Nucleus accumbens (tissue), 56 donors: Measurements from ENCODE around the gene RAPH1.
"Not testable (repeated sequence)": the region's sequence is repeated elsewhere in the genome, so short reads cannot be mapped to it uniquely, and the experiment has no call there.

ENCODE experiments used
- DNase-seq, 56 donors: peaks; one replicate each; lab custom pipeline; 2025; lab: John Stamatoyannopoulos, UW

Gene RAPH1

GRCh38 chr2:203442463-203442862 lies 92.6 kb downstream of the RAPH1 start:
- DNase-seq, result no peak

DNA sequence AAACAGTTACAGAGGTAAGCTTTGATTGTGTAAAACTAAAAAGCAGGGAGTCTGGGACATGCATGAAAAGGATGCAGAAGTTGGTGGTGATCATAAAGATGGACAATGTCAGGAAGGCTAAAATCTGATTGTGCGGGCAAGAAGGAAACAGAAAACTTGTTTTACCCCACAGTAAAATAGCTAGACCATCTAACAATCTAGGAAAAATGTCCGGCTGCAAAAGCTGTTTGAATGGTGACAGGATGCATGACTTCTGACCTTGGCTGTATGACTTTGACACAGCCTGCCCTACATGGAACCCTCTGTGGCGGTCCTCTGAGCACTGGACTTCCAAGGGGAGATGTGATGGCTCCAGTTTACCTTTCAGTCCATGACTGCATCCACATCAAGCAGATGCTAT lies 93.6 kb downstream of the RAPH1 start:
- no peak for DNase-seq

GRCh38 chr2:203440671-203441070 lies 94.4 kb downstream of the RAPH1 start:
- peak in 36 of 56 donors; percentile 1 to 81 (median 37) for DNase-seq

DNA sequence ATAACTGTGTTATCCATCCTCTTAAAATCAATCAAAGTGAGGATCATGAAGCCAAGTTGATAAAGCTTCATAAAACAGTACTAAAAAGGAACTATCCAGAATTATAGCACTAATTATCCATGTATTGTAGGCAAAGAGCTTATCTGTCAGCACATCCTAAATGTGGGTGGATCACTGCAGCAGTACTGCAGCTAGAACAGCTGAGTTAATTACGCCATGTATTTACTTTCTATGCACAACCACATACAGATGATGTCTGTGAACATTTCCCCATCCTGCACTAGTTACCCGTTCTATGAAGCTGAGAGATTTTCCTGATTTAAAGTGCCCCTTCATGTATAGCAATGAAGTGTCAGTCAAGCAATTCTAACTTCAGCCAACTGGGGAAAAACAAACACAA lies 96.6 kb downstream of the RAPH1 start:
- peak in 6 of 56 donors; percentile 2 to 35 (median 20) for DNase-seq

- DNase-seq, result no peak
Observed at GRCh38 chr2:203437511-203437910, 97.6 kb downstream of the RAPH1 start.

DNA sequence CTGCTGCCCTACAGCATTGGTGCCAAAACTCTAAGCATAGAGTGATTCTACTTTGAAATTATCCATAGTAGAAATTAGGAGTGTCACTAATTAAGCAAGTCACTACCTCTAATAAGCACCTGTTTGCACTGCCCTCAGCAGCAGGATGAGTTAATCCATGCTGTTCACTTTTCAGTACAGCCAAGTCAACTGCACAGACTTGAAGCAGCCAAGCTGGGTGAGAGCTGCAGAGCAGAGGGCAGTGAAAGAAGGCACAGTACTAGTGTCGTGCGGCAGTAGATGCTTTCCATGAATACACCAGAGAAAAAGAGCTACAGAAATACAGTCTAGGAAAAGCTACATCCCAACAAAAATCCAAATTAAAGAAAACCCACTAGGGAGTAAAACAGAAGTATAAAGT lies 98.6 kb downstream of the RAPH1 start:
- no peak for DNase-seq

DNA sequence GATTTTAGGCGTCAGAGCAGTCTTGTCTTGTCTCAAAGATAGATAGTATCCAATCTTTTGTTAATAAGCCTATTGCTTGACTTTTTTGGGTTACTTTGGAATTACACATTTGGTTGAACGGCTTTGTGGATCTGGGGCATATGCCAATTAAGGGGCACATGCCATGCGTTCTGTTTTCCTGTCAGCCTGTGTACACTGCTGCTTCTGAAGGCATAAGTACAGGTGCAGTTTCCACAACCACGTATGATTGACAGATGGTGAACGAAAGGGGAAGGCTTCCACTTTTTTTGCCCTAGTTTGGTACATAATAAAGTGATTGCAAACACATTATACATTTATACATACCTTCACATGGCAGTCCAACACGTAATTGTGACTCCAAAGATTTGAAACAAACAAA lies 102.3 kb downstream of the RAPH1 start:
- no peak for DNase-seq

DNA sequence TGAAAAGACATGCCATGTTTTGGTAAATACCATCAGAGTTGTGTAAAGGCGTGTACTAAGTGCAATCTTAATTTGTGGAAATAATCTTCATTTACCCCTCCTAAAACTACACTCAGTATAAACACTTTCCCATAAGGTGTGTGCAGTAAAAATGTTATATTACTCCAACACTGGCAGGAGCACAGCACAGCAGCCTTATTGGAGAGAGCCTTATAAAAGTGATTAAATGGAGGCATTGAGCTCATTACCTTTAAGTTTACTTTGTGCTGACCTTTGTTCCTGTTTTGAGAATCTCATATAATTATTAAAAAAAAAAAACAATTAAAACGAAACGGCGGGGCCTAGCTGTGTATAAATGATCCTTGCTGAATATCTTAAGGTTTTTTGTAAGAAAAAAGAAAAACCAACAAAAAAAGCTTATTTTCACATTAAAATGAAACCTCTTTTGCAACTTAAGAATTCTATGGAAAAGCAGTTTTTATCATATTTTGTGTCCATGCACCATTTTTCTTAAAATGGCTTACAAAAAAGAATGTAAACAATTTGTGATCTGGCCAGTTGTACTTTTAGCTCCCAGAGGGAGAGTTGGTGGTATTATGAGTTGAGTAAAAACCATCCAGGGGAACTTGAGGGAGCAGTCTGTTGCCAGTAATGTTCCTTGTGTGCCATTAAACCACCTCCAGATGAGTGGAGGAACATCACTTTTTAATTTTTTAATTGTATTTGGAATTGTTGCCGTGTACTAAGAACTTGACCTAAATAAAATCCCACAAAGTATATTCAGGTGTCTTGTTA lies 103.5 kb downstream of the RAPH1 start:
- no peak for DNase-seq

- not testable (repeated sequence) for DNase-seq
Observed at GRCh38 chr2:203429643-203430042, 105.5 kb downstream of the RAPH1 start.

GRCh38 chr2:203427061-203427460 lies 108.0 kb downstream of the RAPH1 start:
- DNase-seq, result no peak

GRCh38 chr2:203418271-203418670 lies 116.8 kb downstream of the RAPH1 start:
- DNase-seq, result no peak

- no peak for DNase-seq
Observed at GRCh38 chr2:203413796-203414195, 121.3 kb downstream of the RAPH1 start.

DNA sequence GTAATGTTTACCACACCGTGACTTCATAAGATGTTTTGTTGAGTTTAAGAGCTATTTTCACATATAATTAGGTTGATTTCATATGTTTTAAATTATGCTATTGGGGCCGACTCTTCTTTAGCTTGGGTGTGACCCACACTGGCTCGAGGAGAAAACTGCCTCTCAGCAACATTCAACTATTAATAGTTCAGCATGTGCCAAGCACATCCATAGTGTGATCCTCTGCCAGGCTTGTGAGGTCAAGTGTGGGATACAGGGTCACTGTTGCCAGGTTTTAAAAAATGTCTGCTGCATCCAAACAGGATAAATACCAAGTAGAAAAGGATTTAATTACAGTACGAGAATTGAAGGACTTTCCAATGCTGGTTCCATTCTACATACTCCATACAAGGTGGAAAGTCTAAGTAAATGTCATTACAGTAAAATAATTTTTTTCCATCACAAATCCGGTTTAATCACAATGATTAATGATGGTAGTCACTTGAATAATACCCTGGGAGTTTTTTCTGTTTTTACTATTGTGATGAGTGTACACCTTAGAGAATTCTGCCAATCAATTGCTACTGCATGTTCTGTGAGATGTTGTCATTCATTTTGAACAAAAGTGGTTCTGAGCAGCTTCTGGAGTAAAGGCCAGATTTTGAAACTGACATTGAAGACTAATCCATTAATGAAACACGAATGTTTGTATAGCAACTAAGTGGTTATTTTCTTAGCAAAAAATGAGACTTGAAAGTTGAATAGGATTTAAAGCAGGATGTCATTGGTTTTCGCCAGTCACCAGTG lies 122.4 kb downstream of the RAPH1 start:
- no peak for DNase-seq

DNA sequence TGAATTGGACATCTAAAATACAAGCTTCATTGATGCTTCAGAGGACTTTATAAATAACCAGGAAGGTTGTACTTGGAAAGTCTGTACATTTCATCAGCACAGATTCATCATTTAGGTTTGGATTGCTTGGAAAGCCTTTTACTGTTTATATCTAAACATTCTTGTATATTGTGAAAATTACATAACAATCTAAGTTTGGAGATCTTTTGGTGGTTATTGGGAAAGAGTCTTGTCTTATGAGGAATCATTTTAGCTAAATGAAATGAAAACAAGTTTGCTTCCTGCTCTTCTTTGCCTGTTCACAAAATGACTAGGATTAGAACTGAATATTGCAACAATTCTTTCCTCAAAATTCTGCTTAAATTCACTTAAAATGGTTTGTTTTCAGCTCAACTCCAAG lies 127.6 kb downstream of the RAPH1 start:
- no peak for DNase-seq

- no peak for DNase-seq
Observed at GRCh38 chr2:203404996-203405395, 130.1 kb downstream of the RAPH1 start.

GRCh38 chr2:203400805-203401585 lies 134.1 kb downstream of the RAPH1 start:
- DNase-seq, result peak in 3 of 56 donors; percentile 2 to 12 (median 9)

DNA sequence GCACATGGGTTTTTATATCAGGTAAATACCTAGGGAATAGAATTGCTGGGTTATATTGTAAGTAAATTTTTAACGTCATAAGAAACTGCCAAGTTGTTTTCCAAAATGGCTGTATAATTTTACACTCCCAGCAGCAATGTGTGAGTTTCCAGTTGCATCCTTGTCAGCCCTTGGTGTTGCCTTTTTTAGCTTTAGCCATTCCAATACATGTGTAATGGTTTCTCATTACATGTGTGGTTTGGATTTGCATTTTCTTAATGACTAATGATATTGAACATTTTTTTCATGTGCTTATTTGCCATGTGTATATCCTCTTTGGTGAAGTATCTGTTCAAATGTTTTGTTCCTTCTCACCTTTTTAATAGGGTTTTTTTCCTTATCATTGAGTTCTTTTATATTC lies 136.1 kb downstream of the RAPH1 start:
- DNase-seq, result no peak

DNA sequence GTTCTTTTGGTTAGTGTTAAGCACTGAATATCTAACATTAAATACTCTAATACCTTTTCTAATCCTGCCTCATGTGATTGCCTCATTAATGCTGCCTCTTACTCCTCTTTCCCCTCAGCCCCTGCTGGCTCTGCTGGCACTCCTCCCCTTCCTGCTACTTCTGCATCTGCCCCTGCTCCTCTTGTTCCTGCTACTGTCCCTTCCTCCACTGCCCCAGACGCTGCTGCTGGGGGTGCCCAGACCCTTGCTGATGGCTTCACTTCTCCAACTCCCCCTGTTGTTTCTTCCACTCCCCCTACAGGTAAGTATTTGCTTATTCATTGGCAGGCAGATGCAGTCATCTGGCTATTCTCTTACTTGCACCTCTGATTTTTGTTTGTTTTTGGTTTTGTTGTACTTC lies 138.4 kb downstream of the RAPH1 start:
- DNase-seq, result no peak

DNA sequence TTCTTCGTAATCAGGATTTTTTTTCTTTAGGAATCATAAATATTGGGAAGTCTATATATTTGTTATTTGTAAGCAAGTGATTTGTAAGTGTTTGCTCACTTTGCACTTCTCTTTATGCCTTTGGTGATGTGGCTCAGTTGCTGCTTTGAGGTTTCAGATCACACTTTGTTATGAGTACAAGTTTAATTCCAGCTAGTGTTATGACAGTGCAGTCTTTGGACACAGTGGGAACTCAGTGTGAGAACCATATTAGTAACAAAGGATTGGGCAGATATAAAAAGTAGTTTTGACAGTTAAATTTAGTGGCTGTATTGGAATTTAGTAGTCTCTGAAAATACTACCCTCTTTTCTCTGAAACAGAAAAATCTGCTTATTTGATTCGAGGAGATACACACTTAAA lies 139.2 kb downstream of the RAPH1 start:
- DNase-seq, result no peak

GRCh38 chr2:203394519-203395227 lies 140.4 kb downstream of the RAPH1 start:
- DNase-seq, result no peak
